DOHH2 (cell line): ENCODE data around the gene CAMTA1.

Source experiments
- H3F3A ChIP-seq: fragments of 200-600 bp; sonication (generic), shearing (Covaris generic); 2 replicates; pipeline ENCODE4 v1.6.0; 2016; ENCODE audit warnings: antibody characterized with exemption, mild to moderate bottlenecking; ENCODE audit not compliant: control insufficient read depth, insufficient read depth
- H3K27ac ChIP-seq: fragments of 200-600 bp; sonication (generic); 2 replicates; pipeline ENCODE4 v1.5.1; 2014; ENCODE audit warnings: low read depth, mild to moderate bottlenecking, low read length, moderate library complexity
- H3K27me3 ChIP-seq: fragments of 200-600 bp; sonication (generic); 2 replicates; pipeline ENCODE4 v1.6.1; 2014; ENCODE audit warnings: mild to moderate bottlenecking, low read length, mixed read lengths; ENCODE audit not compliant: control insufficient read depth
- H3K36me3 ChIP-seq: fragments of 200-600 bp; sonication (generic); 2 replicates; pipeline ENCODE4 v1.6.1; 2014; ENCODE audit warnings: mild to moderate bottlenecking, low read length, moderate library complexity, mixed read lengths; ENCODE audit not compliant: control insufficient read depth
- H3K4me1 ChIP-seq: fragments of 200-600 bp; sonication (generic); 2 replicates; pipeline ENCODE4 v1.6.1; 2014; ENCODE audit warnings: mild to moderate bottlenecking, low read length, mixed read lengths; ENCODE audit not compliant: control insufficient read depth
- H3K4me2 ChIP-seq: fragments of 200-600 bp; sonication (generic); 2 replicates; pipeline ENCODE4 v1.6.0; 2014; ENCODE audit warnings: mild to moderate bottlenecking, low read length, moderate library complexity
- H3K4me3 ChIP-seq: fragments of 200-600 bp; sonication (generic); 2 replicates; pipeline ENCODE4 v1.5.1; 2014; ENCODE audit warnings: mild to moderate bottlenecking, low read length, mixed read lengths
- H3K79me2 ChIP-seq: fragments of 200-600 bp; sonication (generic); 2 replicates; pipeline ENCODE4 v1.6.1; 2014; ENCODE audit warnings: mild to moderate bottlenecking, low read length, mixed read lengths; ENCODE audit not compliant: control insufficient read depth
- H3K9me2 ChIP-seq: fragments of 200-600 bp; sonication (generic); replicated peaks from 2 replicates; pipeline ENCODE4 v1.6.1; 2014; ENCODE audit warnings: mild to moderate bottlenecking, low read length, mixed read lengths; ENCODE audit not compliant: control insufficient read depth
- H3K9me3 ChIP-seq: fragments of 200-600 bp; sonication (generic); 2 replicates; pipeline ENCODE4 v1.6.1; 2014; ENCODE audit warnings: antibody characterized with exemption, low read length, mixed read lengths; ENCODE audit not compliant: control insufficient read depth, insufficient read depth
- H4K20me1 ChIP-seq: fragments of 200-600 bp; sonication (generic); 2 replicates; pipeline ENCODE4 v1.6.0; 2014; ENCODE audit warnings: low read depth, mild to moderate bottlenecking, antibody characterized with exemption, low read length, moderate library complexity; ENCODE audit not compliant: control insufficient read depth, insufficient read depth
- EZH2phosphoT487 ChIP-seq: fragments of 200-600 bp; sonication (generic); IDR thresholded peaks from 2 replicates; pipeline ENCODE4 v1.6.1; 2017; ENCODE audit warnings: borderline replicate concordance, mild to moderate bottlenecking, antibody characterized with exemption, low read length, moderate library complexity, mixed read lengths
- TF ChIP-seq, protein P1 (sequence below): fragments of 200-600 bp; sonication (generic); IDR thresholded peaks from one replicate; pipeline ENCODE4 v1.5.1; 2014; ENCODE audit warnings: antibody characterized with exemption, mild to moderate bottlenecking, low read depth, low read length; ENCODE audit not compliant: poor library complexity, severe bottlenecking

CAMTA1 gene

DNA sequence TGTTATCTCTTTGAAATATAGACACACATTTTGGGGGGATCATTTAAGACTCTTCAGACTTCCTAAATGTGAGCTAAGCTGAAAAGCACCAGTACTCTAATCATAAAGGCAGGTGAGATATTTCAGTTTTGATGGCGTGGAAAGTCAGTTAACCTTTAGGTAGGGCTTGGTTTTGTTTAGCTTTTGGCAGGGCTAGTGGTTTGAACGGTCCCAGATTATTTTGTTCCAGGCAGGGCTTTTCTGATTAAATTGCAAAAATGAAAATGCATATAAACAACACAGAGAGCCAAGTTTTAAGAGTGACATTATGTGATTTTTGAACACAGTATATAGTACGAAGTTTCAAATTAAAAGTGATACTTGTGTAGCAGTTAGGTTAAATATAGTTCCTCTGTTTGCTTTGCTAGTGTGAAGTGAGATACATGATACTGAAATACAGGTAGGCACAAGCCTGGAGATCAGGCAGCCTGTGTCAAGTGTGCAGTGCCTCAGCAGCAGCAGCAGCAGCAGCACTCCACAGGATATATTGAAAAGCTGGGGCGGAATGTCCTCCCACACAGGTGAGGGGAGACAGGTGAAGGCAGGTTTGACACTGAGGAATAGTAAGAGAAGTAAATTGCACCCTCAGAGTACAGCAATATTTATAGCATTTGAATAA lies 47.4 kb downstream of the CAMTA1 start:
- no peaks in the 10 kb centered on the region for H3K9me3 ChIP-seq
- no peaks in the 10 kb centered on the region; the same call in 1 of the 2 replicates for H4K20me1 ChIP-seq
- H3K4me3 ChIP-seq = no peak overlapping the region
- H3F3A ChIP-seq = no peaks in the 10 kb centered on the region
- no peak overlapping the region for H3K4me2 ChIP-seq
- no peak for TF ChIP-seq EZH2phosphoT487
- TF ChIP-seq, protein P1, sequence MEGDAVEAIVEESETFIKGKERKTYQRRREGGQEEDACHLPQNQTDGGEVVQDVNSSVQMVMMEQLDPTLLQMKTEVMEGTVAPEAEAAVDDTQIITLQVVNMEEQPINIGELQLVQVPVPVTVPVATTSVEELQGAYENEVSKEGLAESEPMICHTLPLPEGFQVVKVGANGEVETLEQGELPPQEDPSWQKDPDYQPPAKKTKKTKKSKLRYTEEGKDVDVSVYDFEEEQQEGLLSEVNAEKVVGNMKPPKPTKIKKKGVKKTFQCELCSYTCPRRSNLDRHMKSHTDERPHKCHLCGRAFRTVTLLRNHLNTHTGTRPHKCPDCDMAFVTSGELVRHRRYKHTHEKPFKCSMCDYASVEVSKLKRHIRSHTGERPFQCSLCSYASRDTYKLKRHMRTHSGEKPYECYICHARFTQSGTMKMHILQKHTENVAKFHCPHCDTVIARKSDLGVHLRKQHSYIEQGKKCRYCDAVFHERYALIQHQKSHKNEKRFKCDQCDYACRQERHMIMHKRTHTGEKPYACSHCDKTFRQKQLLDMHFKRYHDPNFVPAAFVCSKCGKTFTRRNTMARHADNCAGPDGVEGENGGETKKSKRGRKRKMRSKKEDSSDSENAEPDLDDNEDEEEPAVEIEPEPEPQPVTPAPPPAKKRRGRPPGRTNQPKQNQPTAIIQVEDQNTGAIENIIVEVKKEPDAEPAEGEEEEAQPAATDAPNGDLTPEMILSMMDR = no peak
- no peaks in the 10 kb centered on the region for H3K27me3 ChIP-seq
- no peaks in the 10 kb centered on the region for H3K9me2 ChIP-seq
- H3K36me3 ChIP-seq = peaks cover 7% of the 10 kb centered on the region; the same call in 1 of the 2 replicates
- peaks cover 16% of the 10 kb centered on the region for H3K79me2 ChIP-seq
- no peak overlapping the region for H3K27ac ChIP-seq
- peaks cover 5% of the 10 kb centered on the region; the same call in 1 of the 2 replicates for H3K4me1 ChIP-seq

DNA sequence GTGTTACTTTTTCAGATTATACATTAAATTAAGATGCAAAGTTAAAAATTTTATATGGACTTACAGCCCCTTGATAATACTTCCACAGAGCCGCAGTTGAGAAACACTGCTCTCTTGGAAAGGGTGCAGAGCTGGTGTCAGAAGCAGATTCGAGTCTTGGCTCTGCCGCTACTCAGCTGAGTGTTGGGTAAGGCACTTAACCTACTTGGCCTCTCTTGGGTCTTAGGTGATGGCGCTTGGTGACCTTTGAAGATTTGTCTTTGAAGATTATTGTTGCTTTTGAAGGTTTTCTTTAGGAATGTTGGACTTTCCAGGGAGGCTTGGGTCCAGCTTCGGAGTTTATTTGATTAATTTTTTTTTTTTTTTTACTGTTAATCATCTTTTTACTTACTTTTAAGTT lies 48.5 kb downstream of the CAMTA1 start:
- Histone ChIP-seq H3K4me1 (peaks cover 5% of the 10 kb centered on the region; the same call in 1 of the 2 replicates), H3K9me2 (no peaks in the 10 kb centered on the region), H3K36me3 (peaks cover 6% of the 10 kb centered on the region; the same call in 1 of the 2 replicates), H3K27ac (no peak overlapping the region), H3K27me3 (no peaks in the 10 kb centered on the region), H4K20me1 (peaks cover 2% of the 10 kb centered on the region; the same call in 1 of the 2 replicates), H3K4me2 (no peak overlapping the region), H3K79me2 (peaks cover 15% of the 10 kb centered on the region), H3K4me3 (no peak overlapping the region), H3K9me3 (no peaks in the 10 kb centered on the region), H3F3A (no peaks in the 10 kb centered on the region)
- TF ChIP-seq, protein P1 = no peak
- no peak for TF ChIP-seq EZH2phosphoT487

DNA sequence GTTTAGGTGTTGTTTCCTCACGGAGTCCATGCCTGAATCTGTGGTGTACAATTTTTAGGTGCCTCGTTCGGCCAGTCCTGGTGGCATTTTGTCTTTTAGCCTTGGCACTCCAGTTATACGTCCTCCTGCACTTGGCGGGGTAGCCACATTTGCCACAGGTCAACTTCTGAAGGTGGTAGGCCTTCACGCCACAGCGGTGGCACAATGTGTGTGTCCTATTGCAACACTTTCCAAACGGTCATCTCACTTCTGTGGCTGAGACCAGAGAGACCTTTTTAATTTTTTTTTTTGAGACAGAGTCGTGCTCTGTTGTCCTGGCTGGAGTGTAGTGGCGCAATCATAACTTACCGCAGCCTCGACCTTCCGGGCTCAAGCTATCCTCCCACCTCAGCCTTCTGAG lies 49.1 kb downstream of the CAMTA1 start:
- H3F3A ChIP-seq = no peaks in the 10 kb centered on the region
- H4K20me1 ChIP-seq = peaks cover 4% of the 10 kb centered on the region; the same call in 1 of the 2 replicates
- H3K79me2 ChIP-seq = peaks cover 16% of the 10 kb centered on the region
- H3K9me2 ChIP-seq = no peaks in the 10 kb centered on the region
- H3K27ac ChIP-seq = no peak overlapping the region
- no peaks in the 10 kb centered on the region for H3K27me3 ChIP-seq
- H3K36me3 ChIP-seq = peaks cover 3% of the 10 kb centered on the region; the same call in 1 of the 2 replicates
- H3K4me3 ChIP-seq = no peak overlapping the region
- TF ChIP-seq EZH2phosphoT487 = no peak
- TF ChIP-seq, protein P1 = no peak
- H3K9me3 ChIP-seq = no peaks in the 10 kb centered on the region
- peaks cover 5% of the 10 kb centered on the region; the same call in 1 of the 2 replicates for H3K4me1 ChIP-seq
- no peak overlapping the region for H3K4me2 ChIP-seq
